B cell (primary cell): ENCODE data around the gene PTRH2. TPM values are rescaled to one million over a fixed set of nuclear protein-coding genes. Genes with fewer than 3 reads are reported as not detected.

Experiments used
- ATAC-seq: fragments of 200-7000 bp; cut with Tn5 transposase; one replicate; pipeline ENCODE4 v1.10.0; 2021; ENCODE audit warnings: low read depth, mild to moderate bottlenecking, moderate number of reproducible peaks, moderate library complexity
- CTCF ChIA-PET: fragments of 350-600 bp; sonication (Branson Sonifier 250); formaldehyde crosslinking; loops from one replicate; lab custom pipeline; 2021; ENCODE audit warnings: antibody characterized with exemption, inconsistent platforms; lab: Charles Lee
- POLR2A ChIA-PET: fragments of 350-600 bp; sonication (Branson Sonifier 250); formaldehyde crosslinking; loops from one replicate; lab custom pipeline; 2021; ENCODE audit warnings: antibody characterized with exemption; lab: Charles Lee
- DNase-seq: peaks from one replicate; pipeline ENCODE4 v3.0.0; 2013
- H2AFZ ChIP-seq: 2 replicates; pipeline ENCODE4 v1.6.1; 2012; ENCODE audit warnings: mild to moderate bottlenecking, low read depth, low read length; ENCODE audit not compliant: insufficient read depth, poor library complexity, severe bottlenecking
- H3K27ac ChIP-seq, 2 donors: 1 replicate in 1 of 2; 2 replicates in 1 of 2; pipeline ENCODE4 v1.5.1; 2012 to 2013; ENCODE audit warnings: low read length in 2 of 2, mild to moderate bottlenecking in 2 of 2, moderate library complexity in 1 of 2
- H3K27me3 ChIP-seq, 4 experiments: fragments of 200-600 bp in 1 of 4; sonication (generic) in 1 of 4; replicated peaks in 1 of 4; 1 replicate in 2 of 4; 2 replicates in 2 of 4; pipeline versions ENCODE4 v1.6.1 to v1.7.0; 2013 to 2016; ENCODE audit warnings: low read length in 3 of 4, mild to moderate bottlenecking in 2 of 4, mixed read lengths in 1 of 4, moderate library complexity in 1 of 4; ENCODE audit not compliant: insufficient read depth in 4 of 4, control insufficient read depth in 3 of 4; ENCODE audit errors: control extremely low read depth in 1 of 4
- H3K36me3 ChIP-seq, 2 experiments: replicated peaks in 1 of 2; 1 replicate in 1 of 2; 2 replicates in 1 of 2; pipeline versions ENCODE4 v1.6.1 to v1.7.1; 2013; ENCODE audit warnings: low read length in 1 of 2; ENCODE audit not compliant: insufficient read depth in 2 of 2, control insufficient read depth in 1 of 2; ENCODE audit errors: control extremely low read depth in 1 of 2, extremely low read depth in 1 of 2
- H3K4me1 ChIP-seq, 2 donors: fragments of 200-600 bp in 1 of 2; sonication (generic) in 1 of 2; 1 replicate in 1 of 2; 2 replicates in 1 of 2; pipeline versions ENCODE4 v1.5.1 to v1.6.1; 2013 to 2017; ENCODE audit warnings: low read length in 2 of 2; ENCODE audit not compliant: control insufficient read depth in 2 of 2, insufficient read depth in 2 of 2
- H3K4me2 ChIP-seq: replicated peaks from 2 replicates; pipeline ENCODE3; 2012; ENCODE audit warnings: mild to moderate bottlenecking, low read depth, low read length; ENCODE audit not compliant: poor library complexity, severe bottlenecking
- H3K4me3 ChIP-seq, 5 experiments: fragments of 200-600 bp in 1 of 5; sonication (generic) in 1 of 5; 1 replicate in 3 of 5; 2 replicates in 2 of 5; pipeline versions ENCODE4 v1.5.1 to v1.7.0; 2011 to 2016; ENCODE audit warnings: low read length in 4 of 5, mild to moderate bottlenecking in 4 of 5, low read depth in 2 of 5, control low read depth in 1 of 5, moderate library complexity in 1 of 5; ENCODE audit not compliant: insufficient read depth in 1 of 5; ENCODE audit errors: control extremely low read depth in 1 of 5, extremely low read depth in 1 of 5
- H3K79me2 ChIP-seq: fragments of 200-600 bp; sonication (generic); one replicate; pipeline ENCODE4 v1.6.0; 2016; ENCODE audit warnings: low read length; ENCODE audit not compliant: control insufficient read depth, insufficient read depth
- H3K9ac ChIP-seq: fragments of 200-600 bp; sonication (generic); 2 replicates; pipeline ENCODE4 v1.6.1; 2017; ENCODE audit warnings: mild to moderate bottlenecking, low read length, moderate library complexity
- H3K9me3 ChIP-seq, 3 donors: one replicate each; pipeline versions ENCODE4 v1.6.1 to v1.7.1; 2013; ENCODE audit warnings: low read length in 2 of 3; ENCODE audit not compliant: control insufficient read depth in 2 of 3, insufficient read depth in 1 of 3; ENCODE audit errors: control extremely low read depth in 1 of 3
- H4K20me1 ChIP-seq: 2 replicates; pipeline ENCODE4 v1.6.0; 2012; ENCODE audit warnings: mild to moderate bottlenecking, low read length; ENCODE audit not compliant: insufficient read depth, control insufficient read depth, poor library complexity, severe bottlenecking
- H3K27ac Mint-ChIP-seq: one replicate; pipeline ENCODE4 v1.8.0; 2021; ENCODE audit warnings: mixed read lengths
- H3K27me3 Mint-ChIP-seq: one replicate; pipeline ENCODE4 v1.8.0; 2021; ENCODE audit warnings: mixed read lengths
- H3K4me1 Mint-ChIP-seq: one replicate; pipeline ENCODE4 v1.8.0; 2021; ENCODE audit warnings: mixed read lengths
- H3K4me3 Mint-ChIP-seq: one replicate; pipeline ENCODE4 v1.8.0; 2021; ENCODE audit warnings: mixed read lengths
- H3K9me3 Mint-ChIP-seq: one replicate; pipeline ENCODE4 v1.8.0; 2022; ENCODE audit warnings: mixed read lengths; ENCODE audit not compliant: insufficient read depth
- EZH2 ChIP-seq: IDR thresholded peaks from 2 replicates; pipeline ENCODE4 v1.6.1; 2012; ENCODE audit warnings: borderline replicate concordance, low read depth, mild to moderate bottlenecking, moderate library complexity, low read length; ENCODE audit not compliant: insufficient read depth, poor library complexity, severe bottlenecking
- WGBS: methylation state at CpG from one replicate; pipeline ENCODE4 v1.1.5; 2013; ENCODE audit warnings: missing lambda C conversion rate; ENCODE audit not compliant: insufficient coverage; 5-methylcytosine and 5-hydroxymethylcytosine counted together
- intact Hi-C: fragments of 100-400 bp; cut with micrococcal nuclease; formaldehyde crosslinking; loops from one replicate; pipeline ENCODE4 v1.10.0; 2022
- polyA plus RNA-seq: library from polyadenylated mRNA; depleted of rRNA; stranded (reverse); fragments of >200 nt; gene quantifications from 2 replicates; pipeline ENCODE4 v1.2.3, GENCODE V29; 2012
- total RNA-seq, 2 donors: library from RNA; stranded (reverse); fragments of 120-200 nt in 1 of 2; gene quantifications; 1 replicate in 1 of 2; 2 replicates in 1 of 2; pipeline versions ENCODE4 v1.2.3 to v1.2.4, GENCODE V29; 2013 to 2022
- TF ChIP-seq, protein P1 (sequence below): fragments of 200-600 bp; IDR thresholded peaks from one replicate; pipeline ENCODE4 v1.8.0; 2022; ENCODE audit warnings: antibody characterized with exemption, mild to moderate bottlenecking

Gene PTRH2
- total and polyA plus RNA-seq, 2 donors (not counting 1 experiment from before 2014, with no cell fraction given) = 7.1 to 22.7 TPM

DNA sequence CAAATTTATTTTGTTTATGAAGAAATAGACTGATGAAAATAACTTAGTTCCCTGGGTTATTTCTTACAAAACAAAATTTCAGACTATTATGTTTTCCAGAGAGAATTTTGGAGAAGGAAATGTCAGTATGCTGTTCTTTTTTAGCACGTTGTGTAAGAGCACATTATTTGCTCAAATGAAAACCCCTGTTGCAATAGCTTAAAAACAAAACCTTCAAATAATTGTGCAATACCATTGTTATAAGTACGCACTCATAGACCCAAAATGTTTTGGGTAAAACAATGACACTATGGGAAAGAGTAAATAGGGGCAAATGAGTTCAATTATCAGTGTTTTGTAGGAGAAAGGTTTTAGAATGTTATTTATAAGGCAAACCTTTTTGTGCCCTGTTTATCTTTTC lies 18.5 kb upstream of the PTRH2 start:
- H3K4me3 Mint-ChIP-seq = no peak overlapping the region
- ChIA-PET CTCF (interaction anchor here (0.9 kb wide), 1 partner anchor 8 kb away, joined by 3 read pairs; no protein-coding TSS in a partner anchor), POLR2A (no interaction called here)
- Histone ChIP-seq H3K9me3 (no peaks in the 10 kb centered on the region), H3K4me3 (peak overlapping the region in 1 of 5 experiments; percentile 21), H3K27me3 (no peaks in the 10 kb centered on the region), H3K27ac (no peak overlapping the region), H3K4me2 (no peak overlapping the region), H3K4me1 (no peaks in the 10 kb centered on the region), H3K79me2 (peaks cover 52% of the 10 kb centered on the region), H3K36me3 (peaks cover 2 to 3% of the 10 kb centered on the region in 2 experiments), H3K9ac (no peak overlapping the region), H4K20me1 (peaks cover 9% of the 10 kb centered on the region), H2AFZ (no peak overlapping the region)
- no peak for ATAC-seq
- H3K9me3 Mint-ChIP-seq = no peaks in the 10 kb centered on the region
- no CpG with 5 or more reads among the region's 2 CpGs for WGBS
- intact Hi-C loops = no loop called here
- no peak for TF ChIP-seq EZH2
- TF ChIP-seq, protein P1, sequence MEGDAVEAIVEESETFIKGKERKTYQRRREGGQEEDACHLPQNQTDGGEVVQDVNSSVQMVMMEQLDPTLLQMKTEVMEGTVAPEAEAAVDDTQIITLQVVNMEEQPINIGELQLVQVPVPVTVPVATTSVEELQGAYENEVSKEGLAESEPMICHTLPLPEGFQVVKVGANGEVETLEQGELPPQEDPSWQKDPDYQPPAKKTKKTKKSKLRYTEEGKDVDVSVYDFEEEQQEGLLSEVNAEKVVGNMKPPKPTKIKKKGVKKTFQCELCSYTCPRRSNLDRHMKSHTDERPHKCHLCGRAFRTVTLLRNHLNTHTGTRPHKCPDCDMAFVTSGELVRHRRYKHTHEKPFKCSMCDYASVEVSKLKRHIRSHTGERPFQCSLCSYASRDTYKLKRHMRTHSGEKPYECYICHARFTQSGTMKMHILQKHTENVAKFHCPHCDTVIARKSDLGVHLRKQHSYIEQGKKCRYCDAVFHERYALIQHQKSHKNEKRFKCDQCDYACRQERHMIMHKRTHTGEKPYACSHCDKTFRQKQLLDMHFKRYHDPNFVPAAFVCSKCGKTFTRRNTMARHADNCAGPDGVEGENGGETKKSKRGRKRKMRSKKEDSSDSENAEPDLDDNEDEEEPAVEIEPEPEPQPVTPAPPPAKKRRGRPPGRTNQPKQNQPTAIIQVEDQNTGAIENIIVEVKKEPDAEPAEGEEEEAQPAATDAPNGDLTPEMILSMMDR = no peak
- no peak for DNase-seq
- H3K4me1 Mint-ChIP-seq = peaks cover 1% of the 10 kb centered on the region
- H3K27me3 Mint-ChIP-seq = no peaks in the 10 kb centered on the region
- no peak overlapping the region for H3K27ac Mint-ChIP-seq

DNA sequence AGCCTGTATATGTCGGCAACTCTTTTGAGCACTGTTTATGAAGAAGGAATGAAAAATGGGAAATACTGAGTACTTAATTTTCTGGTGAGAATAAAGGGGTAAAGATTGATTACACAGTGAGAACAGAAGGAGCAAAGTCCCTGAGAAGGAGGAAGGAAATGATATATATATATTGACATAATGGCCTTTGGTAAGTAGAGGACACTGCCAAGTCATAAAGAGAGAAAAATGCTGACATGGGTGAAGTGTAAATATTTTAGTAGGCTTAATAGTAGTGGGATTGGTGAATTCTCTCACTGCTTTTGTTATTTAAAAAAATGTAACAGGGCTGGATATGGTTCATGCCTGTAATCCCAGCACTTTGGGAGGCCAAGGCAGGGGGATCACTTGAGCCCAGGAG lies 16.4 kb upstream of the PTRH2 start:
- ATAC-seq = no peak
- Histone ChIP-seq H3K4me1 (no peaks in the 10 kb centered on the region), H3K27ac (no peak overlapping the region), H3K79me2 (peaks cover 62% of the 10 kb centered on the region), H3K9me3 (no peaks in the 10 kb centered on the region), H3K4me3 (no peak overlapping the region), H4K20me1 (peaks cover 16% of the 10 kb centered on the region), H2AFZ (no peak overlapping the region), H3K36me3 (peaks cover 0 to 2% of the 10 kb centered on the region in 2 experiments), H3K27me3 (no peaks in the 10 kb centered on the region), H3K9ac (no peak overlapping the region), H3K4me2 (no peak overlapping the region)
- ChIA-PET CTCF (no interaction called here), POLR2A (no interaction called here)
- WGBS = no CpG with 5 or more reads among the region's 1 CpG
- peaks cover 5% of the 10 kb centered on the region for H3K4me1 Mint-ChIP-seq
- no peak overlapping the region for H3K27ac Mint-ChIP-seq
- no peak overlapping the region for H3K4me3 Mint-ChIP-seq
- intact Hi-C loops = no loop called here
- no peaks in the 10 kb centered on the region for H3K27me3 Mint-ChIP-seq
- H3K9me3 Mint-ChIP-seq = no peaks in the 10 kb centered on the region
- no peak for DNase-seq
- no peak for TF ChIP-seq EZH2
- TF ChIP-seq, protein P1 = no peak
